Kidney epithelial cell (primary cell): ENCODE results near the gene AP1B1. TPM values are rescaled to one million over a fixed set of nuclear protein-coding genes. Genes with fewer than 3 reads are reported as not detected.
A peak's percentile ranks its signal among the peaks of the same experiment; 100 is the strongest.

Experiments used
- DNase-seq: peaks from one replicate; pipeline ENCODE4 v3.0.0-alpha.2; 2010; ENCODE audit warnings: low read depth
- H3K27me3 ChIP-seq: 2 replicates; pipeline ENCODE4 v1.6.0; 2011; ENCODE audit warnings: low read length; ENCODE audit not compliant: control insufficient read depth, insufficient read depth
- H3K36me3 ChIP-seq: 2 replicates; pipeline ENCODE4 v1.5.1; 2011; ENCODE audit warnings: low read length; ENCODE audit not compliant: control insufficient read depth, insufficient read depth
- H3K4me3 ChIP-seq: 2 replicates; pipeline ENCODE4 v1.5.1; 2011; ENCODE audit warnings: low read depth, mild to moderate bottlenecking, control low read depth, low read length
- total RNA-seq: library from RNA; depleted of rRNA; stranded (reverse); fragments of >200 nt; gene quantifications from 2 replicates; pipeline ENCODE4 v1.2.3, GENCODE V29; 2015
- TF ChIP-seq, protein P1 (sequence below): IDR thresholded peaks from 2 replicates; pipeline ENCODE4 v1.5.1; 2011; ENCODE audit warnings: mild to moderate bottlenecking, moderate library complexity, low read length, control low read depth, inconsistent platforms; ENCODE audit not compliant: insufficient read depth, poor library complexity, severe bottlenecking

Gene AP1B1
- total RNA-seq: 65.2 and 71.6 TPM in 2 replicates

GRCh38 chr22:29387921-29388758 is at the start of gene AP1B1:
TSS of gene AP1B1 (minus strand) at chr22:29388570. CDS start at chr22:29367243, 21,327 bp downstream.
- Histone ChIP-seq H3K27me3 (no peaks in the 10 kb centered on the region), H3K36me3 (no peaks in the 10 kb centered on the region), H3K4me3 (peak within 1 kb of the TSS; percentile 98)
- TF ChIP-seq, protein P1, sequence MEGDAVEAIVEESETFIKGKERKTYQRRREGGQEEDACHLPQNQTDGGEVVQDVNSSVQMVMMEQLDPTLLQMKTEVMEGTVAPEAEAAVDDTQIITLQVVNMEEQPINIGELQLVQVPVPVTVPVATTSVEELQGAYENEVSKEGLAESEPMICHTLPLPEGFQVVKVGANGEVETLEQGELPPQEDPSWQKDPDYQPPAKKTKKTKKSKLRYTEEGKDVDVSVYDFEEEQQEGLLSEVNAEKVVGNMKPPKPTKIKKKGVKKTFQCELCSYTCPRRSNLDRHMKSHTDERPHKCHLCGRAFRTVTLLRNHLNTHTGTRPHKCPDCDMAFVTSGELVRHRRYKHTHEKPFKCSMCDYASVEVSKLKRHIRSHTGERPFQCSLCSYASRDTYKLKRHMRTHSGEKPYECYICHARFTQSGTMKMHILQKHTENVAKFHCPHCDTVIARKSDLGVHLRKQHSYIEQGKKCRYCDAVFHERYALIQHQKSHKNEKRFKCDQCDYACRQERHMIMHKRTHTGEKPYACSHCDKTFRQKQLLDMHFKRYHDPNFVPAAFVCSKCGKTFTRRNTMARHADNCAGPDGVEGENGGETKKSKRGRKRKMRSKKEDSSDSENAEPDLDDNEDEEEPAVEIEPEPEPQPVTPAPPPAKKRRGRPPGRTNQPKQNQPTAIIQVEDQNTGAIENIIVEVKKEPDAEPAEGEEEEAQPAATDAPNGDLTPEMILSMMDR: no peak
- DNase-seq: peak; percentile 77

DNA sequence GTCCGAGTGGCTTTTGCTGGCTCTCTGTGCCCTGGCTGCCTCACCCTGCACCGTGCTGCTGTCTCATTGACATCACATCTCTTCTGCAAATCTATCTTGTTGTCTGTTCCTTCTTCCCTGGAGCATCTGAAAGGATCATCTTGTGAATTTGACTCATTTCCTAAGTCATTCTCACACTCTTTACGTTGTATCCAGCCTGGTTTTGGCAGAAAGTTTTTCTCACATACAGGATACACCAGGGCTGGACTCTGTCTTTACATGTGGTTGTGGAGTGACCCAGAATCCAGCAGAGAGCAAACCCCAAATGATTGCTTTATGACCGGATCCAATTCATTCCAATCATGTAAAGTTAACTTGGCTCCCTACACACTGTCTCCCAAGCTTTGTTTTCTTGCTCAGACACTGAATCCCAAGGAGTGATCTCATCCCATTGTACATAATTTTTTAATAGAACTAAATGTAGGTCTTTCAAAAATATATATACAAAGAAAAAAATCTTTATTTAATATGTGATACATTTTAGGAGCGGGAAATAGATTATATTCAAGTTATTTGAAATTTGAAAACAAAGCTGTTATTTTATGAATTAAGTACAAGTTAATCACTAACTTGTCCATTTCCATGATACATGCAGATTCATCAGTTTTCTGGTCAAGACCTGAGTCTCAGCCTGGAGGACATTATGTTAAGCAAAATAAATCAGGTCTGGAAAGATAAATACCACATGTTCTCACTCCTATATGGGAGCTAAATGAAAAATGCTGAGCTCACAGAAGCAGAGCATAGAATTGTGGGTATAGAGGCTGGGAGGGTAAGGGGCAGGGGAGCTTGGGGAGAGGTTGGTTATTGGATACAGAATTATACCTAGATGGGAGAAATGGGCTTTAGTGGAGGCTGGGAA is 47.1 kb upstream of the AP1B1 start:
- Histone ChIP-seq H3K36me3 (no peaks in the 10 kb centered on the region), H3K4me3 (no peak overlapping the region), H3K27me3 (peaks cover 7% of the 10 kb centered on the region)
- DNase-seq: no peak
- TF ChIP-seq, protein P1: no peak

DNA sequence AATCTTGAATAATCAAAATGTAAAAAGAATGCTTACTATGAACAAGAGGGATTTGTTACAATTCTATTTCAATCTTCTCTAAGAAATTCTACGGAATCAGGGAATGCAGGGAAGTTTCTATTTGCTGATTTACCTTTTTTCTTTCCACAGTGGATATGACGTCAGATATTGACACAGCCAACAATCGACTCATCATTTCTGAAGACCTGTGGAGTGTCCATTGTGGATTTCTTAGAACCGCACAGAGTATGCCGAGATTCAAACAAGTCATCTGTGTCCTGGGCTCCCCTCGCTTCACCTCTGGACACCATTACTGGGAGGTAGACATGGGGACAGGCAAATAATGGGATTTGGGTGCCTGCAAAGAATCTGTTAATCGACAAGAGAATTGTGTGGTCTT is 45.9 kb upstream of the AP1B1 start:
- TF ChIP-seq, protein P1: no peak
- H3K27me3 ChIP-seq: peaks cover 7% of the 10 kb centered on the region
- no peak overlapping the region for H3K4me3 ChIP-seq
- no peak for DNase-seq
- H3K36me3 ChIP-seq: no peaks in the 10 kb centered on the region

- Histone ChIP-seq H3K27me3 (peaks cover 7% of the 10 kb centered on the region), H3K36me3 (no peaks in the 10 kb centered on the region), H3K4me3 (no peak overlapping the region)
- TF ChIP-seq, protein P1: no peak
- no peak for DNase-seq
These were observed 45.5 kb upstream of the AP1B1 start for GRCh38 chr22:29433856-29434255.

DNA sequence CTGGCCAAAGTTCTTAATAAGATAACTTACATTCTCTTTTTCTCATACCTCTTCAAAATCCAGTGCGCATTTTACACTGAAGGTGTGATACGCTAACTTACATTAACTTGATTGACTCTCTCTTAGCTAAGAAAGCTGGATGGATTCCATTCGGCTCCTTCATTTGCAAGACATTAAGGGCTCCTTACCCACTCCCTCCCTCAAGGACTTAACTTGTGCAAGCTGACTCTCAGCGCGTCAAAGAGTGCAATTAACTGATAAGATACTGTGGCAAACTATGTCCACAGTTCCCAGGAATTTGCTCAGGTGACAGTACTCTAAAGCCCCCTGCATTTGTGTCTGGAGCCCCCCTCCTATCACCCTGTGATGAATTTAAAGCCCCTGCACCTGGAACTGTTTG is 43.6 kb upstream of the AP1B1 start:
- Histone ChIP-seq H3K36me3 (no peaks in the 10 kb centered on the region), H3K27me3 (peaks cover 7% of the 10 kb centered on the region), H3K4me3 (no peak overlapping the region)
- TF ChIP-seq, protein P1: no peak
- DNase-seq: no peak
